ENCODE data around the gene HIPK2. TPM values are rescaled to one million over a fixed set of nuclear protein-coding genes. Genes with fewer than 3 reads are reported as not detected.
A peak's percentile ranks its signal among the peaks of the same experiment; 100 is the strongest.

Gene HIPK2
- total RNA-seq, 1 donor from 2014 or later: 61.5 TPM

GRCh38 chr7:139714163-139714901 is 63.5 kb downstream of the HIPK2 start:
- Mint-ChIP-seq H3K27ac (ENCODE audit: unreplicated experiment) (no peak overlapping the region), H3K4me1 (peaks cover 43% of the 10 kb centered on the region), H3K27me3 (ENCODE audit: low read depth) (no peaks in the 10 kb centered on the region), H3K36me3 (ENCODE audit: low read depth) (peaks cover 25% of the 10 kb centered on the region), H3K9me3 (no peaks in the 10 kb centered on the region), H3K4me3 (no peak overlapping the region)
- TF ChIP-seq CTCF (conservative IDR thresholded peaks at IDR 0.05): no peak
- DNase-seq (ENCODE audit: low read depth, low spot score): no peak

- Mint-ChIP-seq H3K36me3 (ENCODE audit: low read depth) (peaks cover 25% of the 10 kb centered on the region), H3K4me3 (no peak overlapping the region), H3K4me1 (peaks cover 45% of the 10 kb centered on the region), H3K27ac (ENCODE audit: unreplicated experiment) (no peak overlapping the region), H3K9me3 (no peaks in the 10 kb centered on the region), H3K27me3 (ENCODE audit: low read depth) (no peaks in the 10 kb centered on the region)
- no peak for TF ChIP-seq CTCF (conservative IDR thresholded peaks at IDR 0.05)
- DNase-seq (ENCODE audit: low read depth, low spot score): no peak
Observed at GRCh38 chr7:139713526-139714162, 64.2 kb downstream of the HIPK2 start.

GRCh38 chr7:139713061-139713460 is 64.7 kb downstream of the HIPK2 start:
- no peak for DNase-seq (ENCODE audit: low read depth, low spot score)

GRCh38 chr7:139711991-139712743 is 65.6 kb downstream of the HIPK2 start:
- Mint-ChIP-seq H3K4me1 (peaks cover 45% of the 10 kb centered on the region), H3K27ac (ENCODE audit: unreplicated experiment) (no peak overlapping the region), H3K9me3 (no peaks in the 10 kb centered on the region), H3K27me3 (ENCODE audit: low read depth) (no peaks in the 10 kb centered on the region), H3K36me3 (ENCODE audit: low read depth) (peaks cover 25% of the 10 kb centered on the region), H3K4me3 (no peak overlapping the region)
- DNase-seq (ENCODE audit: low read depth, low spot score): no peak
- TF ChIP-seq CTCF (conservative IDR thresholded peaks at IDR 0.05): no peak

More at GRCh38 chr7:139713061-139713460, 64.7 kb downstream of the HIPK2 start:
- no peaks in the 10 kb centered on the region for H3K9me3 Mint-ChIP-seq
- no peaks in the 10 kb centered on the region for H3K27me3 Mint-ChIP-seq (ENCODE audit: low read depth)
- peaks cover 25% of the 10 kb centered on the region for H3K36me3 Mint-ChIP-seq (ENCODE audit: low read depth)
- H3K4me1 Mint-ChIP-seq: peaks cover 45% of the 10 kb centered on the region
- H3K4me3 Mint-ChIP-seq: no peak overlapping the region
- no peak for TF ChIP-seq CTCF (conservative IDR thresholded peaks at IDR 0.05)
- H3K27ac Mint-ChIP-seq (ENCODE audit: unreplicated experiment): peak overlapping the region; percentile 57

GRCh38 chr7:139710036-139710435 is 67.8 kb downstream of the HIPK2 start:
- DNase-seq (ENCODE audit: low read depth, low spot score): no peak
- Mint-ChIP-seq H3K27me3 (ENCODE audit: low read depth) (no peaks in the 10 kb centered on the region), H3K36me3 (ENCODE audit: low read depth) (peaks cover 5% of the 10 kb centered on the region), H3K27ac (ENCODE audit: unreplicated experiment) (no peak overlapping the region), H3K9me3 (no peaks in the 10 kb centered on the region), H3K4me3 (no peak overlapping the region), H3K4me1 (peaks cover 40% of the 10 kb centered on the region)
- no peak for TF ChIP-seq CTCF (conservative IDR thresholded peaks at IDR 0.05)
